GM21447 (cell line): ENCODE data around the gene LEO1.

ENCODE experiments used
- ATAC-seq: cut with Tn5 transposase; IDR thresholded peaks from one replicate; pipeline ENCODE4 v1.9.1; 2021; ENCODE audit not compliant: unreplicated experiment

LEO1 gene

GRCh38 chr15:51932161-51932560 is 39.4 kb downstream of the LEO1 start:
- ATAC-seq, result no peak

GRCh38 chr15:51931638-51932037 is 39.9 kb downstream of the LEO1 start:
- no peak for ATAC-seq

- no peak for ATAC-seq
These were observed 40.6 kb downstream of the LEO1 start for GRCh38 chr15:51931016-51931415.

- ATAC-seq, result no peak
These were observed 44.8 kb downstream of the LEO1 start for GRCh38 chr15:51926809-51927208.

GRCh38 chr15:51924156-51925068 is 47.2 kb downstream of the LEO1 start:
- no peak for ATAC-seq

GRCh38 chr15:51917493-51917892 is 54.1 kb downstream of the LEO1 start:
- no peak for ATAC-seq

GRCh38 chr15:51912528-51912927 is 59.0 kb downstream of the LEO1 start:
- ATAC-seq, result no peak

GRCh38 chr15:51909584-51909983 is 62.0 kb downstream of the LEO1 start:
- ATAC-seq, result no peak

GRCh38 chr15:51908316-51908715 is 63.3 kb downstream of the LEO1 start:
- no peak for ATAC-seq

- ATAC-seq, result no peak
These were observed 64.3 kb downstream of the LEO1 start for GRCh38 chr15:51907136-51907862.

GRCh38 chr15:51904931-51905330 is 66.6 kb downstream of the LEO1 start:
- no peak for ATAC-seq

GRCh38 chr15:51904421-51904820 is 67.2 kb downstream of the LEO1 start:
- no peak for ATAC-seq

- no peak for ATAC-seq
These were observed 82.1 kb downstream of the LEO1 start for GRCh38 chr15:51889486-51889885.

- no peak for ATAC-seq
These were observed 82.9 kb downstream of the LEO1 start for GRCh38 chr15:51888593-51889195.
